GM12891 (cell line): ENCODE measurements around the gene TNS3.

Source experiments
- DNase-seq: peaks from one replicate; pipeline ENCODE4 v3.0.0; 2011; ENCODE audit warnings: low spot score; ENCODE audit not compliant: insufficient read length
- FAIRE-seq: peaks from 2 replicates; lab custom pipeline; 2011; peaks lifted over from hg19 to GRCh38; lab: Jason Lieb, UNC
- PAX5 ChIP-seq: IDR thresholded peaks from 2 replicates; pipeline ENCODE4 v1.6.1; 2011; ENCODE audit warnings: low read length, moderate library complexity, mild to moderate bottlenecking; ENCODE audit not compliant: insufficient read depth, severe bottlenecking
- POLR2A ChIP-seq: IDR thresholded peaks from 2 replicates; pipeline ENCODE4 v1.6.1; 2011; ENCODE audit warnings: low read depth, low read length, control low read depth
- POLR2AphosphoS5 ChIP-seq: IDR thresholded peaks from 2 replicates; pipeline ENCODE4 v1.6.1; 2011; ENCODE audit warnings: low read depth, low read length, control low read depth
- POU2F2 ChIP-seq: IDR thresholded peaks from 2 replicates; pipeline ENCODE4 v1.6.1; 2011; ENCODE audit warnings: low read depth, mild to moderate bottlenecking, control low read depth, low read length, moderate library complexity
- SPI1 ChIP-seq: IDR thresholded peaks from 2 replicates; pipeline ENCODE4 v1.6.1; 2011; ENCODE audit warnings: low read depth, low read length, control low read depth
- TAF1 ChIP-seq: IDR thresholded peaks from 2 replicates; pipeline ENCODE4 v1.6.1; 2011; ENCODE audit warnings: low read depth, low read length, control low read depth

Gene TNS3

DNA sequence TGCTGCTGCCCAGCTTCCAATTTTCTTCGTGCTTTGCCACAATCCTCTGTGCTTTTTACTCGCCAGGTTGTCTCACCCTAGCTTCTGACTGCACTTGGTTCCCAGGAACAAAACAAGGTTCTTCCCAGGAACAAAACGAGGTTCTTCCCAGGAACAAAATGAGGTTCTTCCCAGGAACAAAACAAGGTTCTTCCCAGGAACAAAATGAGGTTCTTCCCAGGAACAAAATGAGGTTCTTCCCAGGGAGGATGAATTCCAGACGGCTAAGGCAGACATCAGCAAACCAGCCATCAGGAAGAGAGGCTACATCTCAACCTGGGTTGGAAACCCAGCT lies 41.9 kb downstream of the TNS3 start:
- TF ChIP-seq PAX5: no peak
- no peak for TF ChIP-seq SPI1
- no peak for TF ChIP-seq POLR2A
- TF ChIP-seq POU2F2: no peak
- TF ChIP-seq POLR2AphosphoS5: no peak
- FAIRE-seq (no peak), DNase-seq (no peak)

DNA sequence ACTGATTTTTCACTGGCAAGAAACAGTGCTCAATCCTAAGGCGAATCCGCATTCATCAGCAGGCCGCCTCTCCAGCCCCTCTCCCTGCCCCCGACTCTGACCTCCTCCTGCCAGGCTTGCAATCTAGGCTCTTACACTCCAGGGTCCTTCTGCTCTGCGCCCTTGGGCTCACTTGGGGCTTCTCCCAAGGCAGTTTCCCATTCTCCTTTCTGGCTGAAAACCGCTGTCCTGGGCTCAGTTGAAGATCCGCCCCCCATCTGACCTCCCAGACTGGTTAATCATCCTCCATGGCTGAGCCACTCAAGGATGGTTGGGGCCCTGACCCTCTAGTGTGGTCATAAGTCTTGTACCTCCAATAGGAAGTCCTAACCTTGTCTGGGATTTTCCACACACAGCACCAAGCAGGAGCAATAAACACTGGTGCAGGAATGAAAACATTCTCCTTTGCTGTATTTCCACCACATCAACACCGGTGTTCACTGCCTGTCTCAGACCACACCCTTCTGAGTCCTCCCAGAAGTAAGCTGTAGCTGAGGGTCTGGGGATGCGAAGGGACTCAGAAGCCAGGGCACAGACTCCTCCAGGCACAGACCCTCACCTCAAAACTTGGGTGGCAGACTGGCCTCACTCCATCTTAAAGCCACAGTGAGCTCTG lies 42.4 kb downstream of the TNS3 start:
- TF ChIP-seq PAX5 (no peak), POLR2AphosphoS5 (no peak), TAF1 (no peak), POLR2A (no peak), SPI1 (no peak), POU2F2 (no peak)
- FAIRE-seq (no peak), DNase-seq (no peak)

DNA sequence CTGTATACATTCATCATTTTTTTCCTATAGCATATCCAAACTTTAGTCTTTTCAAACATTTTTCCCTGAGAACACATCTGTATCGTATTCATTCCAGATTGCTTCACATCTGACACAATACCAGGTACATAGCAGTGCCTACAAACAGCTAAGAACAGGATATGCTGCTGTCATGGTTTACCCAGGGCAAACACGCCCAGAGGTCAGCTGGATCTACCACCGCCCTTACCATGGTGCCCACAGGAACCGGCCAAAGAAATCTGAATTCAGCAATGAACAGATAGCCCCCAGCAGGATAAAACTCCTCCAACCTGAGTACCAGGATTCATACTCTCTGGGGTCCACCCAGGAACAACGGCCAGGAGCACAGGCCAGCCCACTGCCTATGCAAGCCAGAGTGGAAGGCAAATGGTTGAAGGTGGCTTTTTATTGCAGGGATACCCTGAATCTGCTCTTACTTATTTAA lies 43.0 kb downstream of the TNS3 start:
- no peak for DNase-seq
- no peak for FAIRE-seq
- TF ChIP-seq POU2F2 (no peak), POLR2AphosphoS5 (no peak), SPI1 (no peak), POLR2A (no peak), TAF1 (no peak), PAX5 (no peak)

DNA sequence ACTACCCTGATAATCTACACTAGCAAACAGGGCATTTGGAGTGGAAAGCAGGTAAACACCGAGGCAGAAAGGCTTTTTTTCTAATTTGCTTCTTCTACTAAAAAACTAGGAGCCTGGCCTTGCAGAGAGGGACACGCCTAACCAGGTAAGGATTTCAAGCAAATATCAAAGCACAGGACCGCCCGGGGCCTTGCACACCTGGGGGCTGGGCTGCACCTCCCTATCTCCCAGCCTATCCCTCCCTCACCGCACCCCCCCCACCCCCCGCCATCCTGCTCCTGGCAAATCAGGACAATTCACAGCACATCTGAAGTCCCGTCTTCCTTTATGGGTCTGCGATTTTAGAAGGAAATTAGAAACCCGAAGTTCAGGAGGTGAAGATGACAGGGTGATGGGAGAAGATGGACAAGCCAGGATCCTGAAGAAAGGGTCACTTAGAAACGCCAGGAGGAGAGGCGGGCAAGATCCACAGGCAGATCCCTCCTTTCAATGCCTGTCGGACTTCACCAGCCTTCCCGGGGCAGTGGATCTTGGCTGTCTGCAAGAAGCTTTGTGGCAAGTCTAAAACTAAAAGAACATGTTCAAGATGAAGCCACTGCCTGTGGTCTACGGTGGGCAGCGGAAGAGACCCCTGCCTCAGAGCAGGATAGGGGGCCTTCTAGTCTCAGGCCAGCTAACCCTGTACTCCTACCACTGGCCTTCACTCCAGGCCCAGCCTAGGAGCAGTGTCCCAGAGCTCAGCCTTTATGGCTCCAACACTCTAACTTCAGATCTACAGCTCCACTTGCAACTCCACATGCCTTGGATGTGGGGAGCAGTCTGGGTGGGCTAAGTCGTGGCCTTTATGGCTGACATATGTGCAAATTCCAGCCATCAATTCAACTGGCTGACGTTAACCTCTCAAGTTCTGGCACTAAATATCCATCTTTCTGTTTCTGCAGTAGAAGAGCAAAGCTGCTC lies 43.9 kb downstream of the TNS3 start:
- TF ChIP-seq TAF1 (no peak), PAX5 (no peak), POLR2AphosphoS5 (no peak), SPI1 (no peak), POU2F2 (no peak), POLR2A (no peak)
- FAIRE-seq (no peak), DNase-seq (no peak)

DNA sequence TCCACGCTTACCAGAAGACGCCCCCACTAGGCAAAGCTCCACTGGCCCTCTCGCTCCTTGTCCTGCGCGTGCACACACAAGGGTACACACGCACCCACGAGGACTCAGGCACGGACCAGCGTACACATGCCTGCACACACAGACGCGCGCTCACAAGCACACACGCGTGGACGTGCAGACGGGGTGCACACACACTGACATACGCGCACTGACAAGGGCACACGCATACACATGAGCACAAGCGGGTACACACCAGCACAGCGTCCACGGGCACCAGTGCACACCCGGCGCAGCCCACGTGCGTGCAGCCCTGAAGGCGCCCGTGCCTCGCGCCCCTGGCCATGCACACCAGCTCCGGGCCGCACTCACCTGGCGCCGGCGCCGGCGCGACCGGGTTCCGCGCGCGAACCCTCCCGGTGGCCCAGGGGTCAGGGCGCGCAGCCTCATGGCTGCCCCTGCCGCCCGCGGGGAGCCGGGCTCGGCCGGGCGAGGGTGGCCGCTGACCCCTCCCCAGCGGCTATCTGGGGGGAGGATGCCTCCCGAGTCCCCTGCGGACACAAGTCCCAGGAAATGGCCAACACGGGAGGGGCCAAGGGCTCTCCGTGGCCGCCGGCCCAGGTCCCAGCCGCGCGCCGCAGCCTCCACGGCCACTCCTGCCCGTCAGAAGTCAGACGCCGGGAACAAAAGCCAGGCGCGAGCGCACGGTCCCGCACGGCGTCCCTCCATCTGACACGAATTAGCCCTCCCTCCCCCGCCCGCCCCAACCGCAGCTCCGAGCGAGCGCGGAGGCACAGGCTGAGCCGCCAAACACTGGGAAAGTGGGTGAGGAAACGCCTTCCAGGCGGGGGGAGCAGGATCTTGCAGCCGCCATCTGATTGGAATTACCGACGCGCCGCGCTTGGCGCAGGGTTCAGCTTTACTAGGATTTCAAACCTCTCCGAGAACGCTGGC lies 45.0 kb downstream of the TNS3 start:
- no peak for TF ChIP-seq SPI1
- TF ChIP-seq POLR2AphosphoS5: no peak
- TF ChIP-seq PAX5: no peak
- TF ChIP-seq POU2F2: no peak
- no peak for TF ChIP-seq TAF1
- TF ChIP-seq POLR2A: no peak
- FAIRE-seq (no peak), DNase-seq (no peak)

DNA sequence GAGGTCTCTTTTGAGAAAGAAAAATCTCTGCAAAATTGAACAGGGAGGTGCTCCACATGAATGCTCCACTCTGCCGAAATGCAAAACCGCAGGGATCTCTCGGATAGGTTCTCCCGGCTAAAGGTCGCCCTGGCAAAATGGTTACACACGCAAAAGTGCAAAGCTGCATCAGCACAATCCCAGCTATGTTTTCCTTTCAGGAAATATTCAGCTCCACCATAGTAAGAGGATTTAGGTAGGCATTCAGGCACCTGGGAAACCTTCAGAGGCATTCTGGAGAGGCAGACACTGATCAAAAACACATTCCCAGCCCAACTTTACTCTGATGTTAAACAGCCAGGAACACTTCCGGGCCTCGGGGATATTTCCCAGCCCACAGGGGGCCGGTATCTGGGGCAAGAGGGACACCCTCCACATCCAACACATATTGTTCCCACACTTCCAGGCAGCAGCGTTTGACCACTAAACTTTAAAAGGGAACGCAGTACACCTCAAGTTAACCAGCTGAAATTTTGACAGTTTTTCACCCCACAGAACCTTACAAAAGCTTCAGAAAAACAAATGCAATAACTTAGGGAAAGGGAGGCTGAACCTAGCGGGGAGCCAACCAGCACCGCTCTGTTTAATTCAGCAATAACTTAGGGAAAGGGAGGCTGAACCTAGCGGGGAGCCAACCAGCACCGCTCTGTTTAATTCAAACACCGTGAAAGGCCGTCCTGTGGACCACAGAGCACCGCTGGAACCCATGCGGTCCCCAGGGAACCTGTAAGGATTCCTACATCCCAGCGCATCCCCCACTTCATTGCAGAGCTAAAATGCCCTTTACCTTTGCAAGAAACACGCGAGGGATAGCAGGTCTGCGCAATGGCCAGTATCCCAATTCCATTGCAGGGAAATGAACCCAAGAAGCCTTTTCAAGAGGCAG lies 45.9 kb downstream of the TNS3 start:
- no peak for TF ChIP-seq SPI1
- TF ChIP-seq PAX5: no peak
- TF ChIP-seq POU2F2: no peak
- no peak for TF ChIP-seq POLR2AphosphoS5
- no peak for TF ChIP-seq POLR2A
- no peak for TF ChIP-seq TAF1
- FAIRE-seq (no peak), DNase-seq (no peak)

DNA sequence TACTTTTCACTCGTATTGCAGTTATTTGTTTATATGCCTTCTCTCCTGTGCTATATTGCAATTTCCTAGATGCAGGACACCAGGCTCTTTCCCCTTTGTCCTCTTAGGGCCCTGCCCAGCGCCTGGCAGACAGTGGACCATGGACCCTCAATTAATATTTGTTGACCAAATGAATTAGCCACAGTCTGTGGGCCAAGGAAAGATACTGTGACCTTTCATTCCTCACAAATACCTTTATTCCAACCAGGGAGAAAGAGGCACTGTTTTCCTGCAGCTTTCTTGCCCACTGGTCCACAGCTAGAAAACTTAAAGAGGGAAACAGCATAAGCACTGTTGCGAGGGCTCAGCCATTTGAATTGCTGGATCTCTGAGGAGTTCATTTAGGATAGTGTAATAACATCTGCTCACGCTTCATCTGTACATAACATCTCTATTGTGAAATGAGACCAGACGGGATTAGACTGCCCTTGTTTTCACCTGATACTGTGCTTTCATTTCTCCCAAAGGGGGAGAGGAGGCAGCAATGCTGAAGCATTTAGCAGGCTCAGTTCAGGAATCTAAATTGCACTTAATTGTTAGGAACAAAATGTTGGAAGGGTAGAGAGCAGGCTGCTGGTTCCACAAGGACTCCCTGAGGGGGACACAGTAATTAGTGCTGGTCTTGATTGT lies 46.7 kb downstream of the TNS3 start:
- no peak for DNase-seq

More for the DNA sequence above, 46.7 kb downstream of the TNS3 start:
- TF ChIP-seq PAX5: no peak
- no peak for TF ChIP-seq SPI1
- no peak for TF ChIP-seq TAF1
- TF ChIP-seq POLR2AphosphoS5: no peak
- no peak for TF ChIP-seq POLR2A
- no peak for FAIRE-seq
